HepG2 (cell line): ENCODE measurements around the gene PITX3. TPM values are rescaled to one million over a fixed set of nuclear protein-coding genes. Genes with fewer than 3 reads are reported as not detected.

Experiments used
- BRD4 ChIP-seq: sonication (generic); formaldehyde crosslinking; IDR thresholded peaks from 2 replicates; pipeline ENCODE4 v1.4.0; 2020; ENCODE audit warnings: missing genetic modification reagents
- ELF3 ChIP-seq: IDR thresholded peaks from 2 replicates; pipeline ENCODE4 v1.6.1; 2016; ENCODE audit warnings: missing genetic modification reagents, missing compliant biosample characterization
- FOSL1 ChIP-seq: sonication (generic); formaldehyde crosslinking; IDR thresholded peaks from 2 replicates; pipeline ENCODE4 v1.9.0; 2021; ENCODE audit warnings: missing genetic modification reagents, borderline replicate concordance
- FOXA3 ChIP-seq: IDR thresholded peaks from 2 replicates; pipeline ENCODE4 v1.6.1; 2016; ENCODE audit warnings: missing genetic modification reagents, missing compliant biosample characterization
- FOXP1 ChIP-seq, 2 experiments: fragments of 450-650 bp in 1 of 2; IDR thresholded peaks; 2 replicates each; pipeline ENCODE4 v1.6.1; 2017 to 2018; ENCODE audit warnings: antibody characterized with exemption in 1 of 2
- KAT7 ChIP-seq: IDR thresholded peaks from 2 replicates; pipeline ENCODE4 v1.6.1; 2018; ENCODE audit warnings: borderline replicate concordance, missing compliant biosample characterization
- KDM5B ChIP-seq: sonication (generic); formaldehyde crosslinking; IDR thresholded peaks from 2 replicates; pipeline ENCODE4 v1.4.0; 2020; ENCODE audit warnings: missing genetic modification reagents, mild to moderate bottlenecking, borderline replicate concordance
- NAIF1 ChIP-seq: sonication (generic); formaldehyde crosslinking; IDR thresholded peaks from 2 replicates; pipeline ENCODE4 v1.5.0; 2020; ENCODE audit warnings: mild to moderate bottlenecking, missing genetic modification reagents, borderline replicate concordance
- NR1H2 ChIP-seq: sonication (generic); formaldehyde crosslinking; IDR thresholded peaks from 2 replicates; pipeline ENCODE4 v1.8.1; 2022; ENCODE audit warnings: low read depth, missing genetic modification reagents, borderline replicate concordance
- SMARCE1 ChIP-seq: fragments of 450-650 bp; IDR thresholded peaks from 2 replicates; pipeline ENCODE4 v1.6.1; 2017; ENCODE audit warnings: borderline replicate concordance
- SP1 ChIP-seq, 2 experiments: fragments of 450-650 bp in 1 of 2; sonication (generic) in 1 of 2; formaldehyde crosslinking in 1 of 2; IDR thresholded peaks; 2 replicates each; pipeline versions ENCODE4 v1.4.0 to v1.6.1; 2016 to 2020; ENCODE audit warnings: missing genetic modification reagents in 1 of 2
- TBX2 ChIP-seq: sonication (generic); formaldehyde crosslinking; IDR thresholded peaks from 2 replicates; pipeline ENCODE4 v1.5.0; 2020; ENCODE audit warnings: missing genetic modification reagents, mild to moderate bottlenecking, borderline replicate concordance
- ZNF136 ChIP-seq: sonication (generic); formaldehyde crosslinking; IDR thresholded peaks from 2 replicates; pipeline ENCODE4 v1.8.1; 2022; ENCODE audit warnings: low read depth, mild to moderate bottlenecking, moderate library complexity, missing genetic modification reagents
- ZNF17 ChIP-seq: sonication (generic); formaldehyde crosslinking; IDR thresholded peaks from 2 replicates; pipeline ENCODE4 v1.5.0; 2020; ENCODE audit warnings: mild to moderate bottlenecking, missing genetic modification reagents
- ZNF207 ChIP-seq: fragments of 450-650 bp; IDR thresholded peaks from 2 replicates; pipeline ENCODE4 v1.6.1; 2016; ENCODE audit warnings: antibody characterized with exemption, borderline replicate concordance
- ZNF260 ChIP-seq: sonication (generic); formaldehyde crosslinking; IDR thresholded peaks from 2 replicates; pipeline ENCODE4 v1.4.0; 2020; ENCODE audit warnings: missing genetic modification reagents, low read depth, mild to moderate bottlenecking, borderline replicate concordance
- ZNF274 ChIP-seq: sonication (generic); formaldehyde crosslinking; IDR thresholded peaks from 2 replicates; pipeline ENCODE4 v1.5.1; 2020; ENCODE audit warnings: mild to moderate bottlenecking, missing genetic modification reagents
- ZNF644 ChIP-seq: IDR thresholded peaks from 2 replicates; pipeline ENCODE4 v1.6.1; 2016; ENCODE audit warnings: low read depth
- ZNF670 ChIP-seq: sonication (generic); formaldehyde crosslinking; IDR thresholded peaks from 2 replicates; pipeline ENCODE4 v1.8.0; 2022; ENCODE audit warnings: mild to moderate bottlenecking, missing genetic modification reagents, borderline replicate concordance
- ZNF672 ChIP-seq: sonication (generic); formaldehyde crosslinking; IDR thresholded peaks from 2 replicates; pipeline ENCODE4 v1.8.1; 2022; ENCODE audit warnings: missing genetic modification reagents
- ZNF878 ChIP-seq: sonication (generic); formaldehyde crosslinking; IDR thresholded peaks from 2 replicates; pipeline ENCODE4 v1.8.1; 2023; ENCODE audit warnings: mild to moderate bottlenecking, missing genetic modification reagents, moderate library complexity
- polyA plus RNA-seq, 8 experiments: library from polyadenylated mRNA; depleted of rRNA in 3 of 8; stranded (reverse) in 7 of 8; unstranded in 1 of 8; fragments of >200 nt; fragmentation: Illumina TruSeq in 4 of 8; extraction: Trizol in 4 of 8; gene quantifications; 2 replicates each; pipeline versions ENCODE4 v1.2.1 to v1.2.3, GENCODE V29; 2011 to 2016; ENCODE audit warnings: low read depth in 4 of 8, missing spikeins in 1 of 8, mixed read lengths in 1 of 8; ENCODE audit not compliant: insufficient read depth in 1 of 8
- total RNA-seq, 5 experiments: library from RNA; depleted of rRNA; stranded (reverse); fragments of >200 nt; fragmentation: Illumina TruSeq; extraction: Trizol; gene quantifications; 2 replicates each; pipeline ENCODE4 v1.2.3, GENCODE V29; 2016; ENCODE audit warnings: low read depth in 1 of 5
- TF ChIP-seq, protein P1 (sequence below): sonication (generic); formaldehyde crosslinking; IDR thresholded peaks from 2 replicates; pipeline ENCODE4 v1.4.0; 2020; ENCODE audit warnings: mild to moderate bottlenecking, missing genetic modification reagents
- TF ChIP-seq, protein P2 (sequence below): sonication (generic); formaldehyde crosslinking; IDR thresholded peaks from 2 replicates; pipeline ENCODE4 v1.5.0; 2020; ENCODE audit warnings: missing genetic modification reagents
- TF ChIP-seq, protein P3 (sequence below): sonication (generic); formaldehyde crosslinking; IDR thresholded peaks from 2 replicates; pipeline ENCODE4 v1.8.1; 2023; ENCODE audit warnings: mild to moderate bottlenecking, moderate library complexity, missing genetic modification reagents
- TF ChIP-seq, protein P4 (sequence below): sonication (generic); formaldehyde crosslinking; IDR thresholded peaks from 2 replicates; pipeline ENCODE4 v1.5.1; 2020; ENCODE audit warnings: missing genetic modification reagents, mild to moderate bottlenecking, borderline replicate concordance

PITX3 gene
- total and polyA plus RNA-seq, 2 of the 13 experiments (the other 11 are each of a cell fraction or from before 2014, with no cell fraction given): not detected

DNA sequence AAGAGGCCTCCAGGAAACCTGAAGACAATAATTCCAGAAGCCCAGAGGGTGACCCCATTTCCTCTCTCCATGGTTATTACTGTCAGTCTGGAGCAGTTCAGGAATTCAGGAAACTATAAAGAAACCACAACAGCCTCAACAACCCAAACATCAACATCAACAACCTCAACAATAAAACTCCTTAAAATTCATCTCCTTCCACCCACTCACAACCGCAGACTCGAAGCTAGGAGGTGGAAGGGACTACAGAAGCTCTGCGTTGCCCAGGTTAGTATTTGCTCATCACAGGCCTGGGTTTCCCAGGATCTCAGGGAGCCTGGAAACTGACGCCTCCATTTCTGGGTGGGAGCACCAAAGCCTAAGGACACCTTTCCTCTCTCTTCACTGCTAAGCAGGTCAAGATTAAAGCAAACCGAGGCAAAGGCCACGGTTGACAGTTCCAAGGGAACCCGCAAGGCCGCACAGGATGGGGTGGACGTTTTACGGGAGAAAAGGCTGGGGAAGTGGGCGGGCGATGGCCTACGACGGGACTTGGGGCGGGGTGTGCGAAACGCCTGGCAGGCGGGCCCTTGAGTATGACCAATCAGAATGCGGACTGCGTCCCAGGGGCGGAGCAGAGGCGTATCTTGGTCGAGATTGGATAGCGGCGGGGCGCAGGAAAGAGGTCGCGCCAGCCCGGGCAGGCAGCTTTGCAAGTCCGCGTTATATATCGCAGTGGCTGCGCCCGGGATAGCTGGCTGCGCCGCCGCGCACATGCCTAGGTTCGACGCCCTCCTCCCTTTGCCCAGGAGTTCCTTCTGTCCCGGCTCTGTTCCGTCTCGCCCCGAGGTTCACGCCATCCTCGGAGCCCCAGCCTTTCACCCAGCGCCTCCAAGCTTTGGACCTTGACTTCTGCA, 15.4 kb downstream of the PITX3 start, which contains the start of gene ELOVL3 (continued):
- TF ChIP-seq SMARCE1: no peak
- TF ChIP-seq FOXA3 (CRISPR knock-in tag): peak; percentile 24; the same call in 1 of the 2 replicates
- peak; percentile 83; the same call in 1 of the 2 replicates for TF ChIP-seq TBX2 (CRISPR knock-in tag)
- no peak for TF ChIP-seq ZNF672 (CRISPR knock-in tag)
- TF ChIP-seq ZNF274 (CRISPR knock-in tag): peak; percentile 98
- TF ChIP-seq ZNF644: no peak
- TF ChIP-seq, protein P1, sequence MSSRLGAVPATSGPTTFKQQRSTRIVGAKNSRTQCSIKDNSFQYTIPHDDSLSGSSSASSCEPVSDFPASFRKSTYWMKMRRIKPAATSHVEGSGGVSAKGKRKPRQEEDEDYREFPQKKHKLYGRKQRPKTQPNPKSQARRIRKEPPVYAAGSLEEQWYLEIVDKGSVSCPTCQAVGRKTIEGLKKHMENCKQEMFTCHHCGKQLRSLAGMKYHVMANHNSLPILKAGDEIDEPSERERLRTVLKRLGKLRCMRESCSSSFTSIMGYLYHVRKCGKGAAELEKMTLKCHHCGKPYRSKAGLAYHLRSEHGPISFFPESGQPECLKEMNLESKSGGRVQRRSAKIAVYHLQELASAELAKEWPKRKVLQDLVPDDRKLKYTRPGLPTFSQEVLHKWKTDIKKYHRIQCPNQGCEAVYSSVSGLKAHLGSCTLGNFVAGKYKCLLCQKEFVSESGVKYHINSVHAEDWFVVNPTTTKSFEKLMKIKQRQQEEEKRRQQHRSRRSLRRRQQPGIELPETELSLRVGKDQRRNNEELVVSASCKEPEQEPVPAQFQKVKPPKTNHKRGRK (CRISPR knock-in tag): no peak
- TF ChIP-seq, protein P2, sequence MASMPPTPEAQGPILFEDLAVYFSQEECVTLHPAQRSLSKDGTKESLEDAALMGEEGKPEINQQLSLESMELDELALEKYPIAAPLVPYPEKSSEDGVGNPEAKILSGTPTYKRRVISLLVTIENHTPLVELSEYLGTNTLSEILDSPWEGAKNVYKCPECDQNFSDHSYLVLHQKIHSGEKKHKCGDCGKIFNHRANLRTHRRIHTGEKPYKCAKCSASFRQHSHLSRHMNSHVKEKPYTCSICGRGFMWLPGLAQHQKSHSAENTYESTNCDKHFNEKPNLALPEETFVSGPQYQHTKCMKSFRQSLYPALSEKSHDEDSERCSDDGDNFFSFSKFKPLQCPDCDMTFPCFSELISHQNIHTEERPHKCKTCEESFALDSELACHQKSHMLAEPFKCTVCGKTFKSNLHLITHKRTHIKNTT (CRISPR knock-in tag): no peak
- peak; percentile 90 for TF ChIP-seq ZNF878 (CRISPR knock-in tag)
- no peak for TF ChIP-seq ZNF207
- TF ChIP-seq ZNF260 (CRISPR knock-in tag): no peak
- peak; percentile 66; the same call in 1 of the 2 replicates for TF ChIP-seq ELF3 (CRISPR knock-in tag)
- TF ChIP-seq KAT7 (CRISPR knock-in tag): no peak
- TF ChIP-seq BRD4 (CRISPR knock-in tag): no peak
- peak; percentile 94 for TF ChIP-seq ZNF136 (CRISPR knock-in tag)
- no peak for TF ChIP-seq SP1 (IDR thresholded peaks at IDR 0.05)
- peak; percentile 58 for TF ChIP-seq SP1 (CRISPR knock-in tag; IDR thresholded peaks at IDR 0.05)
- TF ChIP-seq FOSL1 (CRISPR knock-in tag): no peak
- TF ChIP-seq, protein P3, sequence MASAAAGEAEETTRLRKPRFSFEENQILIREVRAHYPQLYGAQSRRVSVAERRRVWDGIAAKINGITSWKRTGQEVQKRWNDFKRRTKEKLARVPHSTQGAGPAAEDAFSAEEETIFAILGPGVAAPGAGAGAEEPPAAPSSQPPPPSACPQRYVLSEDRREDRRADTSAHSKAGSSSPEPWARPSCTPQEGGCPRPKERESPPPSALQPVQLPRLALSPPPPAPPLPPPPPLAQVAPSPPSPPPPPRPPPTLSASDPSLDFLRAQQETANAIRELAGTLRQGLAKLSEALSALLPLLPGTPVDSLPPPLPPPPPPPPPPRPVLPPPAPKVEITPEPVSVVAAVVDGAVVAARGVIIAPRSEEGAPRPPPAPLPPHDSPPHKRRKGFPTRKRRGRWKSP (CRISPR knock-in tag): peak; percentile 99
- peak; percentile 99 for TF ChIP-seq KDM5B (CRISPR knock-in tag)
- peak; percentile 86; the same call in 1 of the 2 replicates for TF ChIP-seq NAIF1 (CRISPR knock-in tag)
- TF ChIP-seq FOXP1 (IDR thresholded peaks at IDR 0.05): no peak
- no peak for TF ChIP-seq FOXP1 (CRISPR knock-in tag; IDR thresholded peaks at IDR 0.05)
- TF ChIP-seq, protein P4, sequence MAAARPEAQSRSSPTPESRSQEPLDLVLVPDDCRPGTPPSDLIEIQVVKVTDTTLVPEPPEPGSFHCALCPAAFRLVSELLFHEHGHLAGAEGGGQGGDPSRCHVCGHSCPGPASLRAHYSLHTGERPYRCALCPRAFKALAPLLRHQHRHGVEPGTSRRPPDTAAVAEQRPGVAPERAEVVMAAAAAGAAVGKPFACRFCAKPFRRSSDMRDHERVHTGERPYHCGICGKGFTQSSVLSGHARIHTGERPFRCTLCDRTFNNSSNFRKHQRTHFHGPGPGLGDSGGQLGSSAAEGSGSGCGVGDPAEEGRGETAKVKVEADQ (CRISPR knock-in tag): peak; percentile 92
- peak; percentile 37; the same call in 1 of the 2 replicates for TF ChIP-seq NR1H2 (CRISPR knock-in tag)
- TF ChIP-seq ZNF17 (CRISPR knock-in tag): no peak
- peak; percentile 40; the same call in 1 of the 2 replicates for TF ChIP-seq ZNF670 (CRISPR knock-in tag)
